NCI-H345 treated with DMSO at 0.1 percent for 48 hours (cell line): ENCODE data around the gene GREB1.

Experiments used
- DNase-seq: peaks from one replicate; lab custom pipeline; 2025; ENCODE audit not compliant: unreplicated experiment; lab: John Stamatoyannopoulos, UW

Gene GREB1

GRCh38 chr2:11578081-11578948 lies 44.5 kb downstream of the GREB1 start:
- no peak for DNase-seq

DNA sequence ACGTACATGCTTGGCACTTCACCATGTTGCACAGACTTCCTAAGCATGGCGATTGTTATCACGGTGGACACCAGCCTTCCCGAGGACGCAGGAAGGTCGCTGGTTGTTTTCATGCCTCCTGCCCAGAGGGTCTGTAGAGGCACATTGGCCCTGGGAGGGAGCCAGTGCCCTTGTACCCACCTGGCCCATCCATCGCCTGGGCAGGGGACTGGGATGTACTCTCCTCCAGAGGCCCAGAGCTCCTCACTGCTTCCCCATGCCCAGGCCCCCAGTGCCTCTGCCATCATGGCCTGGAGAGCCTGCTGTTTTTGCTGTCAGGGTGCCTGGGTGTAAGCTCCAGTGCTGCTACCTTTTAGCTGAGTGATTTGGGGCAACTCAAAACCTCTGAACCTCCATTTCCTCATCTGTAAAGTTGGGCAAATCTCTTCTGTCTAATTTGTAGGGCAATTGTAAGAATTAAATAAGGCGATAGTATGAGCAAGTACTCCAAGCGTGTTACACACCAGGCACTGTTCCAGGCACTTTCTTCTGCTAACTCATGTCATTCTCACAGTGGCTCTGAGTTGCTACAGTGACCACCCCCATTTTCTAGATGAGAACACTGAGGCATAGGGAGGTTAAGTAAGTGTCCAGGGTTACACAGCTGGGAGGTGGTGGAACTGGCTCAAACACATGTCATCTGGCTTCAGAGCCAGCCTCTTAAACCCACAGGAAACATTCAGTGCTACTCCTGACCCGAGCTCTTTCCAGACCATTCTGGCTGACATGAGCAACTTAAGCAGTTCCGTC lies 45.3 kb downstream of the GREB1 start:
- no peak for DNase-seq

GRCh38 chr2:11579867-11580659 lies 46.2 kb downstream of the GREB1 start:
- DNase-seq: no peak

DNA sequence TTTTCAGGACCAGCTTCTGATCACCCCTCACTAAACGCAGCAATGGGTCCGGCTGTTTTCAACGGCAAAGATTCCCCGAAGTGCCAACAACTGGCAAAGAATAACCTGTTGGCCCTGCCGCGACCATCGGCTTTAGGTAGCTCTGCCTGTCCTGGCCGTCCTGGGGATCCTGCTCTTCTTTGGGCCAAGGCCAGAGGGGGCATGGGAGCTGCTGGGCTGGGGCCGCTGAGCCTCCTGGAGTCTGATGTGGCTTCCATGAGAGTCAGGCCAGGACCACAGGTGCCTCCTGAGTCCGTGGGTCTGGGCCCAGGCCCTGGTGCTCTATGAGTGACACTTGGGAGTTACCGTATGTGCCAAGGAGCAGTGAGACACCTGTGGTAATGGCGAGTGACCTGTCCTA lies 46.9 kb downstream of the GREB1 start:
- DNase-seq: no peak

DNA sequence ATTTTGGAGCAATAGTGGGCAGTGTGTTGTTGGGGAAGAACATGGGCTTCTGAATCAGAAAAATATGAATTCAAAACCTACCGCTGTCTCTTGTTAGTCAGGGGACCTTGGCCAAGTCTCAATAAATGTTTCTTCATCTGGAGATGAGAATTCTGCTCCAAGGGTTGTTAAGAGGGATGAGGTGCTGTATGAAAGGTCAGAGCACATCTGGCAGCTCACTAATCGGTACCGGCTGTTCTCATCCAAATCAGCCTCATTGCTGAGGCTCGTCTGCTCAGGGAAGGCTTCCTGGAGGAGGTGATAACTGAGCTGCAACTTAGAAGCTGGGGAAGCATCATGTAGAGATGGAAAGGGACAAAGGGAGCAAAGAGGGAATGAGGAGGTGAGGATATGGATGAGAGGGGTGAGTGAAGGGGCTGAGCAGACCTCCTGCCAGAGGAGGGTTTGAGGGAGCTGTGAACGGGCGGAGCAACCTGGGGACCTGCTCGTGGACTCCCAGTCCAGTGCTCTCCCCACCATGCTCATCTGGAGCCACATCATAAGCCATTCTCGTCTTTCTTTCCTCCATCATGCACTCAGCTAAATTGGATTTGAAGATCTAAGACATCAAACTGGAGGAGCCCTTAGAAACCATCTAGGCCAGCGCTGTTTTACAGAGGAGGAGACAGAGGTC lies 47.4 kb downstream of the GREB1 start:
- DNase-seq: no peak

DNA sequence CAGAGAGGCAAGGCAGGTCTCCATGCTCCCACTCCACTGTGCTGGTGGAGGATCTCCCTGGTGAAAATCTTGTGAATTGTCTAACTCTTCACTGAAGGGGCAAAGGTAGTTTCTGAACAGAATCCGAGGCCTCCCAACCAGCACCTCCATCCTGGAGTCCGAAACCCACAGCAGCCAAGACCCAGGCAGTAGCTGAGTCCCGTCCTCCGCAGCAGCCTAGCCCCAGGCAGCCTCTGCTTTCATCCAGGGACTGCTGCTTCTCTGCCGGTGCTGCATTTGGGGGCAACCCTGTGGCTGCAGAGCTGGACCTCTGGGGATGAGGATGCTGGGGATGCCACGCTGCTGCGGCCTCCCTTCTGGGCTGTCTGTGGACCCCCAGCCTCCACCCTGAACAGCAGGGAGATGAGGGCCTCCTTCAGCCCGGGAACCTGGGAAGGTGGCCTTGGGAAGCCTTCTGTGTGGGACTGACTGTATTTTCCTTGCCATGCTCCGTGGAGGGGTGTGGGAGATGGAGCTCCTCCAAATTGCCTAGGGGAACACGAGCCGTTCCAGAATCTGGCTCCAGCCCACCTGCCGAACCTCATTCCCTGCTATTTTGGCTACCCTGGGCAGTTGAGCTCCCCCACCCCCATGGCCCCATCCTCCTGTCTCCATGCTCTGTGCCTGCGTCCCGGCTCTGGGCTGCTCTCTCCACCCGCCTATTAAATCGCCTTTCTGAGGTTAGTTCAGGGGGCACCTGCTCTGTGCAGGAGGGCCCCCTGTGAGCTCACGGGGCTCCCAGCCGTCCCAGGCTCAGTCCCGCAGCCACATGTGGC lies 48.2 kb downstream of the GREB1 start:
- DNase-seq: no peak

DNA sequence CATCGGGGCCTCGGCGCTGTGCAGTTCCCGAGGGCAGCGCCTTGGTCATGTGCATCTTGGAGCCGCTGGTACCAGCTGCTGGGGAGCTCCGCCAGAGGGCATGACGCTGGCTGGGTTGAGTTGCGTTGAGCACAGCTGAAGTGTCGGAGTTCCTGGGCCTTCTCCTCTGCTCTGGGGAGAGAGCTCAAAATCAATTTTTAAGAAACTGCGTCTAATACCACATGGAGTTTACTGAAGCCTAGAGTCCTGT lies 48.7 kb downstream of the GREB1 start:
- no peak for DNase-seq

DNA sequence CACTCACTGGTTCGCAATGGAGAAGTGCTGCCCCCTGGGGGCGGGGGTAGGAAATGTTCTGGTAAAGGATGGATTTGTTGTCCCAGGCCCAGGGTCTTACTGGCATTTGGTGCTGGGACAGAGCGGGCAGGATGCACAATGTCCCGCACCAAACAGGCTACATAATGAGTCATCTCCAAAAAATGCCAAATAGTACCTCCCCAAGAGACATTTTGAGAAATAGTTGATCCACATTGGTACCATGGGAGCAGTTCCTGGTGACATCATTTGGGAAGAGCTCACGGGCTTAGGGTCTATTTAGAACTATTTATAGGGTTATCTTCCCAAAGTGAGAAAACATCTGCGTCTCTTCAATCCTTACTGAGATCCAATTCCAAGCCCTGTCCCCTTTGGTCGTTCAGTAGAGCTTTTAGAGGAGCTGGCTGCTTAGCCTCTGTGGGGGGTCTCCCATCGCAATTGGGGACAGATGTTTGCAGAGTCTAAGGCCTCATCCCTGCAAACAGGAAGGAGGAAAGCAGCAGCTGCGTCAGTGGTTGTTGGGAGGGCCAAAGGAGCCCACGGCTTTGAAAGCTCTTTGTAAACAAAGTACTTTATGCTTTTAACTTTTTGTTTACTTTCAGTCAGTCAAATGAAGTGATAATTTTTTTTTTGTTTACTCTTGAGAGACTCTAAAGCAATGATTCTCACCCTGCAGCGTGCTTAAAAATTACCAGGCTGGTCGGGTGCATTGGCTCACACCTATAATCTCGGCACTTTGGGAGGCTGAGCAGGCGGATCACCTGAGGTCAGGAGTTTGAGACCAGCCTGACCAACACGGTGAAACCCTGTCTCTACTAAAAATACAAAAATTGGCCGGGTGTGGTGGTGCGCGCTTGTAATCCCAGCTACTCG lies 49.3 kb downstream of the GREB1 start:
- DNase-seq: peak; percentile 95

DNA sequence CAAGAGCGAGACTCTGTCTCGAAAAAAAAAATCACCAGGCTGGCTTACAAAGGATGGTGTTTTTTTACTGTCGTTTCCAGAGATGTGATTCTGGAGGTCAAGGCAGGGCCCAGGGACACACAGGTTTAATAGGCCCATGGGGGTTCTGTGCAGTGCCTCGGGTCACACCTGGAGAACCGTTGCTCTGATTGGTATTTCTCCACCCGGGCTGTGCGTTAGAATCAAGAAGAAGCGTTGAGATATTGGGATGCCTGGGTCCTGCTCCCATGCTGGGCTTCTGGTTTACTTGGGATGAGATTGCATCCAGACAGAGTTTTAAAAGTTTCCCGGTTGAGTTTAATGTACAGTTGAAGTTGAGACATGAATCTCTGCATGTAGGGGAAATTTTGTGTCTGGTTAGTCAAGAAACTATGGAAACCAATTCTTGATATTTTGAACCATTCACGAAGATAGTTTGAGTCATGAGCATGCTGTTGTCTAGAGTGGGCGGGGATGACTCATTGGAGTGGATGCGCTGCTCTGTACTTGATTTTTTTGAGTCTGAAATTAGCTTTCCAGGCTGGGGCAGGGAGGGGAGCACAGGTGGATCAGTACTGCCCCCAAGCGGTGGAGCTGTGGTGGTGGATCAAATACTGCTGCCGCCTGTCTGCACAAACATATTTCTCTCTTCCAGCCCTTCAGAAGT lies 50.1 kb downstream of the GREB1 start:
- peak; percentile 73 for DNase-seq

DNA sequence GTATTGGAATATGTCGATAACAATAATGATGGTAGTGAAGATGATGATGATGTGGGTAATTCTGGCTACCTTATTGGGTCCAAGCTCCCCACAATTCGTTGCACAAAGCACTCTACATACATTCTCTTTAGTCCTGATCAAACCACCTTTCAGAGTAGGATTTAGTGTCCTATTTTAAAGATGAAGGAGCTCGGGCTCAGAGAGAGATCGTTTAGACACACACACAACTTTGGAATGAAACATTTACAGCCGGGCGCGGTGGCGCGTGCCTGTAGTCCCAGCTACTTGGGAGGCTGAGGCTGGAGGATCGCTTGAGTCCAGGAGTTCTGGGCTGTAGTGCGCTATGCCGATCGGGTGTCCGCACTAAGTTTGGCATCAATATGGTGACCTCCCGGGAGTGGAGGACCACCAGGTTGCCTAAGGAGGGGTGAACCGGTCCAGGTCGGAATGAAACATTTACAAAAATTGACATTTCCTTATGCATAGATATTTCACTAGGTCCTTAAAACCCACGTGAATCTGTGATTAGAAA lies 50.7 kb downstream of the GREB1 start:
- DNase-seq: no peak

GRCh38 chr2:11585071-11585470 lies 51.2 kb downstream of the GREB1 start:
- DNase-seq: no peak

DNA sequence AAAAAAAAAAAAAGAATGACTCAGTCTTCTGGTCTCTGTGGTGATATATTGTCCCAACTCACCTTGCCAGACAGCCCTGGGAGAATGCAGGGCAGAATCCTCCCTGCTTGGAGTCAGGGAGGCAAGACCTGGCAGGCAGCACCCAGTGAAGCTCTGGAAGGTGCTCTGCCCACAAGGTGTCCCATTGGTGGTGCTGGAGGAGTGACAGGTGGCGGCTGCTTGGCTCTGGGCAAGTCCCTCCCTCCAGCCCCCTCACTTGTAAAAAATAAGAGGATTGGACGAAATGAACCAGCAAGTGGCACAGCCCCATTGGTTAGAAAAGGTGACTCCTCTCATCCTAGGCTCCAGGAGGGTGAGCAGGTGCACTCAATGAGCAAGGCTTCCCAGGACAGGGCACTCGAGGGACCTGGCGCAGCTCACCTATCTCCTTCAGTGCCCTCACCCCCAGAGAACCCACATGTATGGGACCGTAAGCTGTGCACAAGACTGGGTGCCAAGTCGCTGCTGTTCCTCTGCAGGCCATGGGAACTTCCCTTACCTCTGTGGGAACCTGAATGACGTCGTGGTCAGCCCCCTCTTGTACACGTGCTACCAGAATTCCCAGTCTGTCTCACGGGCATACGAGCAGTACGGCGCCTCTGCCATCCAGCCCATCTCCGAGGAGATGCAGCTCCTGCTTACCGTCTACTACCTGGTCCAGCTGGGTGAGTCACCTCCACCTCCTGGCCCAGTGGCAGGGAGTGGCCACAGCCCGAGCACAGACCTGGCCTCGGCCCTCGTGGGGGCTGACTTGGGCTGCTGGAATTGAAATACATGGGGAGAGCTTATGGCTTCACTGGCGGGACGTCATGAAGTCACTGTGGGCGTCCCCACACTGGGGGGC lies 54.6 kb downstream of the GREB1 start:
- DNase-seq: no peak

GRCh38 chr2:11589316-11589940 lies 55.6 kb downstream of the GREB1 start:
- DNase-seq: no peak

DNA sequence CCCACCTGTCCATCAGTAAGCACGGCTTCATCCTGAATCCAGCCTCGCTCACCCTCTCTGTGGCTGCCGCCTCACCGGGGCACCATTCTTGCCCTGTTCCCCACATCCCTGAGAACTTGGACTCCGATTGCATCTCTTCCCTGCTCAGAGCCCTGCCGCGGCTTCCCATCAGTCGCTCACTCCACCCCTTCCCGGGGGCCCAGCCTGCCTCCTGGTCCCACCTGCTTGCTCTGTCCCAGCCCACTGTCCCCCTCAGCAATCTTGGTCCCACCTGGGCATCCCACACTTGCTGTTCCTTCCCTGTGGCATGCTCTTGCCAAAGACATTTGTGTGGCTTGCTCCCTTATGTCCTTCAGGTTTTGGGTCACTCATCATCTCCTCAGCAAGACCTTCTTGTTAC lies 56.3 kb downstream of the GREB1 start:
- DNase-seq: no peak

- no peak for DNase-seq
Measured at GRCh38 chr2:11591091-11591490, 57.2 kb downstream of the GREB1 start.

GRCh38 chr2:11592671-11593574 lies 59.1 kb downstream of the GREB1 start:
- DNase-seq: no peak
